GM23248 (cell line): Measurements from ENCODE around the gene NRCAM. TPM values are rescaled to one million over a fixed set of nuclear protein-coding genes. Genes with fewer than 3 reads are reported as not detected.
"Not testable (repeated sequence)": the region's sequence is repeated elsewhere in the genome, so short reads cannot be mapped to it uniquely, and the experiment has no call there.

Source experiments
- DNase-seq: peaks from one replicate; pipeline ENCODE4 v3.0.0-alpha.2; 2015
- H2AFZ ChIP-seq: fragments of 200-600 bp; sonication (generic); 2 replicates; pipeline ENCODE4 v1.6.1; 2016; ENCODE audit warnings: antibody characterized with exemption
- H3F3A ChIP-seq: fragments of 200-600 bp; sonication (generic); 2 replicates; pipeline ENCODE4 v1.6.1; 2016; ENCODE audit warnings: mild to moderate bottlenecking, antibody characterized with exemption, mixed run types; ENCODE audit not compliant: insufficient read depth
- H3K27ac ChIP-seq: fragments of 200-600 bp; sonication (generic); 2 replicates; pipeline ENCODE4 v1.5.1; 2016; ENCODE audit warnings: mild to moderate bottlenecking
- H3K27me3 ChIP-seq: fragments of 200-600 bp; sonication (generic); replicated peaks from 2 replicates; pipeline ENCODE4 v1.6.1; 2016; ENCODE audit warnings: mild to moderate bottlenecking; ENCODE audit not compliant: insufficient read depth
- H3K36me3 ChIP-seq: fragments of 200-600 bp; sonication (generic); 2 replicates; pipeline ENCODE4 v1.6.1; 2016; ENCODE audit warnings: low read depth, mild to moderate bottlenecking
- H3K4me1 ChIP-seq: fragments of 200-600 bp; sonication (generic); 2 replicates; pipeline ENCODE4 v1.6.1; 2016; ENCODE audit warnings: mild to moderate bottlenecking; ENCODE audit not compliant: insufficient read depth
- H3K4me2 ChIP-seq: fragments of 200-600 bp; sonication (generic); one replicate; pipeline ENCODE4 v1.6.1; 2016; ENCODE audit warnings: mild to moderate bottlenecking; ENCODE audit not compliant: unreplicated experiment
- H3K4me3 ChIP-seq: fragments of 200-600 bp; sonication (generic); 2 replicates; pipeline ENCODE4 v1.5.1; 2016; ENCODE audit warnings: mild to moderate bottlenecking
- H3K79me2 ChIP-seq: fragments of 200-600 bp; sonication (generic); 2 replicates; pipeline ENCODE4 v1.6.1; 2016; ENCODE audit warnings: mild to moderate bottlenecking; ENCODE audit not compliant: insufficient read depth
- H3K9ac ChIP-seq: fragments of 200-600 bp; sonication (generic); 2 replicates; pipeline ENCODE4 v1.6.1; 2016; ENCODE audit warnings: mild to moderate bottlenecking
- H3K9me2 ChIP-seq: fragments of 200-600 bp; sonication (generic); 2 replicates; pipeline ENCODE4 v1.6.1; 2016; ENCODE audit warnings: mixed run types, mild to moderate bottlenecking, moderate library complexity; ENCODE audit not compliant: insufficient read depth
- H3K9me3 ChIP-seq: fragments of 200-600 bp; sonication (generic); one replicate; pipeline ENCODE4 v1.6.1; 2017; ENCODE audit warnings: low read depth
- H4K20me1 ChIP-seq: fragments of 200-600 bp; sonication (generic); 2 replicates; pipeline ENCODE4 v1.6.0; 2016; ENCODE audit not compliant: insufficient read depth
- EZH2 ChIP-seq: fragments of 200-600 bp; sonication (generic); IDR thresholded peaks from 2 replicates; pipeline ENCODE4 v1.6.1; 2018; ENCODE audit warnings: antibody characterized with exemption, mild to moderate bottlenecking; ENCODE audit not compliant: insufficient read depth, poor library complexity, severe bottlenecking
- EZH2phosphoT487 ChIP-seq: fragments of 200-600 bp; sonication (generic); IDR thresholded peaks from 2 replicates; pipeline ENCODE4 v1.6.1; 2018; ENCODE audit warnings: antibody characterized with exemption, moderate library complexity, mild to moderate bottlenecking, low read depth; ENCODE audit not compliant: insufficient read depth
- WGBS, 2 experiments: methylation state at CpG; one replicate each; pipeline ENCODE4 v1.1.6; 2015 to 2017; ENCODE audit warnings: low lambda C conversion rate in 2 of 2, low coverage in 1 of 2; ENCODE audit errors: missing lambda C conversion rate in 2 of 2; 5-methylcytosine and 5-hydroxymethylcytosine counted together
- in situ Hi-C: fragments of 300-500 bp; cut with MboI; formaldehyde crosslinking; loops from 2 replicates; pipeline ENCODE4 v1.15.0; 2020
- polyA plus RNA-seq: library from polyadenylated mRNA; unstranded; fragments of >200 nt; fragmentation: Nextera tagmentation; extraction: Ambion mirVana; gene quantifications from 2 replicates; pipeline ENCODE4 v1.2.1, GENCODE V29; 2016
- total RNA-seq: library from RNA; depleted of rRNA; stranded (reverse); fragments of >200 nt; shearing (Covaris generic); gene quantifications from 2 replicates; pipeline ENCODE4 v1.2.3, GENCODE V29; 2014; rRNA removed

NRCAM gene
- total RNA-seq: 7.0 and 11.0 TPM in 2 replicates
- 5.1 and 5.6 TPM in 2 replicates for polyA plus RNA-seq

DNA sequence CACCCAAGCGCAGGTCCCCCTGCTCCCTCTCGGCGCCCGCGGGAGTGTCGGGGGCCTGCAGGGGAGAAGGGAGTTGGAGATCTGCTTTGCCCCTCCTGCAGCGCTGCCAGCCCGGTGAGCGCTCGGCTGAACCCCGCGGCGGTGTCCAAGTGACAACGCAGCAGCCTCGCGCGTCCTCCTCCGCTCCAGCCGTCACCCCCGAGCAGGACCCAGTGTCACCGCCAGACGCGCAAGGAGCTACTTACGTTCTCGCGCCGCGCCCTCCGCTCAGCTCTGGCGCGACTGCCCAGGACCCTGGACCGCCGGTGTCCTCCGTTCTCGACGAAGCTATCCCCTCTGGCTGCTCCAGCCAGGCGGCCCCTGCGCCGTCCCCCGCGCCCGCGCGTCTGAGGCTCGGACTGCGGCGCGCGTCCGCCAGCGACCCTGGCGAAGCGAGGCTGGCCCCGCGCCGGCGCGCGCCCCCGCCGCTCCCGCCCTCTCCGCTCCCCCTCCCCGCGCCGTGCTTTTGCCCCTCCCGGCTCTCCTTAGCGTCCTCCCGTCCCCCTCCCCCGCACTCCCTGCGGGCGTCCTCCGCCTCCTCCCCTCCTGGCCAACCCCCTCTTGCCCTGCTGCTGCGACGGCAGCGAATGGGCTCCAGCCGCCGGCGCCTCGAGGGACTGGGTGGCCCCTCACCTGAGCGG is at the start of gene NRCAM:
TSS of gene NRCAM (minus strand) at position 439 of the 680 bp plus-strand sequence. CDS start 216,372 bp downstream, outside the sequence.
- Histone ChIP-seq H3K79me2 (no peaks in the 10 kb centered on the region), H3K27ac (no peak within 1 kb of the TSS), H3K36me3 (no peaks in the 10 kb centered on the region), H3K9ac (peak within 1 kb of the TSS; percentile 25), H3K9me3 (no peaks in the 10 kb centered on the region), H3K27me3 (no peaks in the 10 kb centered on the region), H3F3A (peaks cover 9% of the 10 kb centered on the region; the same call in 1 of the 2 replicates), H3K9me2 (no peaks in the 10 kb centered on the region), H3K4me2 (peak within 1 kb of the TSS; percentile 89), H3K4me3 (peak within 1 kb of the TSS; percentile 75), H2AFZ (peak within 1 kb of the TSS; percentile 81), H3K4me1 (no peaks in the 10 kb centered on the region), H4K20me1 (no peaks in the 10 kb centered on the region)
- TF ChIP-seq EZH2 (no peak), EZH2phosphoT487 (no peak)
- 2 to 3% methylated on average over 49 to 78 of the region's 81 CpGs for WGBS, 2 experiments
- peak; percentile 58 for DNase-seq
- in situ Hi-C loops: no loop called here

DNA sequence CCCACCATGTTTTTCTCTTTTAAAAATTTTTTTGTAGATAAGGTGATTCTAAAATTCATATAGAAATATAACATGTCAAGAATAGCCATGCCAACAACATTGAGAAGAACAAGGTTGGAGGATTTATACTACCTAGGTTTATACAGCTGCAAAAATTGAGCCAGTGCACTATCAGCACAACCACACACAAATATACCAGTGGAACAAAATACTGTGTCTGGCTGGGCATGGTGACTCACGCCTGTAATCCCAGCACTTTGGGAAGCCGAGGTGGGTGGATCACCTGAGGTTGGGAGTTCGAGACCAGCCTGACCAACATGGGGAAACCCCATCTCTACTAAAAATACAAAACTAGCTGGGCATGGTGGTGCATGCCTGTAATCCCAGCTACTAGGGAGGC is 48.3 kb upstream of the NRCAM start:
- H3K9ac ChIP-seq, DNase-seq, H3K4me3 ChIP-seq, H4K20me1 ChIP-seq, in situ Hi-C loops, H3K4me2 ChIP-seq, H3K9me2 ChIP-seq, H3K9me3 ChIP-seq, H3K27me3 ChIP-seq, H2AFZ ChIP-seq, H3K27ac ChIP-seq: not testable (repeated sequence)
- 95 to 99% methylated on average over 3 of the region's 3 CpGs for WGBS, 2 experiments
- Histone ChIP-seq H3K4me1 (peaks cover 10% of the 10 kb centered on the region; the same call in 1 of the 2 replicates), H3K36me3 (peaks cover 21% of the 10 kb centered on the region), H3F3A (peaks cover 16% of the 10 kb centered on the region; the same call in 1 of the 2 replicates), H3K79me2 (peaks cover 29% of the 10 kb centered on the region)

DNA sequence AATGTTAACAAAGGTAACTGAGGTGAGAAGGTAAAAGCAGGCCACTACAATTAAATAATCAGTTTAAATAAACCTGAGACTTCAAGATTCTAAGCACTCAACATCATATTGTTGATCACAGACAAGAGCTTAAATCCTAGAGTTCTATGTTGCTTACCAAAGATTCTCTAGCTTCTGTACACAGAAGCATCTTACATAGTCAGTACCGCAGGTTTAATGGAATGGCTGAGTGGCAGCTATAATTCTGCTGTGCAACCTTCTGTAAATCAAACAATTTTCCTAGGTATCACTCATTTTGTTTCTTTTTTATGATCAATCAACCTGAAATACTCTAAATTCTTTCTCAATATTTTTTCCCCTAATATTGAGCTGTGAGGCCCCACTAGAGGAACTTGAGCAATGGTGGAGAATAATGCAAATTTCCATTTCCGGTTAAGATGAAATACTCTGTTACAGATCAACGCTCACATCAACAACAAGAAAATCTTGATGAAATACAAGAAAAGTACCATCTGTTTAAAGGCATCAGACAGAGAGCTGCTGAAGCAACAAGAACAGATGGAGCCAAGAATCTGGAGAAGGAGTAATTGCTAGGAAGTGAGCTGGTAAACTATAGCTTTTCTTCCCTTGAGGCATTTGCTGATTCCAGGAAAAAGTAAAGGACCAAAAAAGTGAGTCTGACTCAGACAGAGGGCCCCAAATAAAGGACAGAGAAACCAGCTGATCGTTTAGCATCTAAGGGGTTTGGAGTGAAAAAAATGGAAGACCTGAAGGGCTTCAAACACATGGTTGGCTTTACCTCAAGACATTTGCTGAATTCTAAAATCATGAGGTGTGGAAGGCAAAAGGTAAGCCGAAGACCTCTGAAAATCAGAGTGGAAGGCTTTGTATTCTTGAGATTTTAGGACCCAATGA is 47.1 kb upstream of the NRCAM start:
- Histone ChIP-seq H3K9ac (no peak overlapping the region), H3K79me2 (peaks cover 29% of the 10 kb centered on the region), H3K4me1 (peaks cover 10% of the 10 kb centered on the region; the same call in 1 of the 2 replicates), H3K4me3 (no peak overlapping the region), H3K36me3 (peaks cover 21% of the 10 kb centered on the region), H3K27me3 (no peaks in the 10 kb centered on the region), H4K20me1 (no peaks in the 10 kb centered on the region), H3K9me2 (no peaks in the 10 kb centered on the region), H3K9me3 (no peaks in the 10 kb centered on the region), H3F3A (peaks cover 16% of the 10 kb centered on the region; the same call in 1 of the 2 replicates), H3K27ac (no peak overlapping the region), H2AFZ (no peak overlapping the region), H3K4me2 (no peak overlapping the region)
- TF ChIP-seq EZH2 (no peak), EZH2phosphoT487 (no peak)
- WGBS, 2 experiments: 57 to 59% methylated on average over 5 of the region's 5 CpGs
- in situ Hi-C loops: no loop called here
- DNase-seq: peak; percentile 46

DNA sequence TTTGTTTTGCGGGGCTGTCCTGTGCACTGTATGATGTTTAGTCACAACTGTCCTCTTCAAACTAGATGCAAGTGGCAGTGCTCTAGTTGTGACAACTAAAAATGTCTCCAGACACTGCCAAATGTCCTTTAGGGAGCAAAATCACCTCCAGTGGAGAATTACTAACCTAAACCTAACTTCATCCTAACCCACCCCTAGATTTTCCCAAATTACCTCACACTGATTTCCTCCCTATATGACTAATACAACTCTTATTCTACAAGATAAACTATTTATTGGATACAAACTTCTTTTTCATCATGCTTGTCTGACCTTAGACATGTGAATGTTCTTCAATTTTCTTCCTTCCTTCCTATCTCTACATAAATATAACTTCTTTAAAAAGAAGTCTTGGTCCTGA is 43.3 kb upstream of the NRCAM start:
- 100% methylated on average over 1 of the region's 1 CpG for WGBS, 2 experiments
- peak; percentile 11 for DNase-seq
- H3K36me3 ChIP-seq: peaks cover 21% of the 10 kb centered on the region
- H3K27me3 ChIP-seq: no peaks in the 10 kb centered on the region
- H3K4me3 ChIP-seq: no peak overlapping the region
- H4K20me1 ChIP-seq: no peaks in the 10 kb centered on the region
- H3K4me2 ChIP-seq: no peak overlapping the region
- no peak overlapping the region for H2AFZ ChIP-seq
- TF ChIP-seq EZH2phosphoT487 (no peak), EZH2 (no peak)
- peaks cover 23% of the 10 kb centered on the region; the same call in 1 of the 2 replicates for H3F3A ChIP-seq
- H3K79me2 ChIP-seq: peaks cover 5% of the 10 kb centered on the region
- H3K27ac ChIP-seq: no peak overlapping the region
- H3K4me1 ChIP-seq: peaks cover 10% of the 10 kb centered on the region; the same call in 1 of the 2 replicates
- H3K9ac ChIP-seq: no peak overlapping the region
- no peaks in the 10 kb centered on the region for H3K9me2 ChIP-seq
- H3K9me3 ChIP-seq: no peaks in the 10 kb centered on the region
- in situ Hi-C loops: loop anchor here (25.0 kb wide), 1 partner anchor 312 kb away; no protein-coding TSS in a partner anchor
